ENCODE data around the gene SETD5. TPM values are rescaled to one million over a fixed set of nuclear protein-coding genes. Genes with fewer than 3 reads are reported as not detected.

Gene SETD5
- total RNA-seq, 1 donor from 2014 or later: 198 TPM

DNA sequence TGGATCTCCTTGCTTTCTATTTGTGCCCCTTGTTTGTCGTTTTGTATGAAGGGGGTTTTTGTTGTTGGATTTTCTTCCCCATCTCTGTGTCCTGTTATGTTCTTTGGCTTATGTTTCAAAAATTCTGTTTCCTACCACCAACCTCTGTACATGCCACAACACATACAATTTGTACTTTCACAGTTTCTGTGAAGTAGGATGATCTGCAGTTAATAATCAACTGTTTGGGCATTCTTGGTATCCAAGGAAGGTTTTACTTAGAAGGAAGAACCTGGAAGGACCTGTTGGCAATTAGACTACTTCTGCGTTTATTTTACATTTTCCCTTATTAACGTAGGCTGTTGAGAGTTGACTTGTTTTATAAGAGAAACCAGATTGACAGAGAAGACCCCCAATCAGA, 8.3 kb downstream of the SETD5 start:
- Mint-ChIP-seq H3K4me3 (no peak overlapping the region), H3K4me1 (peaks cover 39% of the 10 kb centered on the region), H3K36me3 (peaks cover 33% of the 10 kb centered on the region), H3K27ac (no peak overlapping the region), H3K27me3 (ENCODE audit: insufficient read depth, low read depth) (peaks cover 3% of the 10 kb centered on the region), H3K9me3 (peaks cover 33% of the 10 kb centered on the region)
- Histone ChIP-seq H3K4me3 (no peak overlapping the region), H2AFZ (replicated peaks) (no peak overlapping the region), H3K27ac (peak overlapping the region; percentile 13), H3K4me2 (peak overlapping the region; percentile 99), H4K20me1 (ENCODE audit: low read depth) (peaks cover 89% of the 10 kb centered on the region), H3K9me3 (ENCODE audit: low read depth) (no peaks in the 10 kb centered on the region), H3K27me3 (no peaks in the 10 kb centered on the region), H3K9ac (no peak overlapping the region), H3K79me2 (ENCODE audit: low read depth) (peaks cover 100% of the 10 kb centered on the region), H3F3A (ENCODE audit: low read depth) (peaks cover 52% of the 10 kb centered on the region), H3K4me1 (peaks cover 46% of the 10 kb centered on the region), H3K36me3 (peaks cover 19% of the 10 kb centered on the region)
- TF ChIP-seq EZH2 (IDR thresholded peaks at IDR 0.05): no peak
- TF ChIP-seq, protein P1, sequence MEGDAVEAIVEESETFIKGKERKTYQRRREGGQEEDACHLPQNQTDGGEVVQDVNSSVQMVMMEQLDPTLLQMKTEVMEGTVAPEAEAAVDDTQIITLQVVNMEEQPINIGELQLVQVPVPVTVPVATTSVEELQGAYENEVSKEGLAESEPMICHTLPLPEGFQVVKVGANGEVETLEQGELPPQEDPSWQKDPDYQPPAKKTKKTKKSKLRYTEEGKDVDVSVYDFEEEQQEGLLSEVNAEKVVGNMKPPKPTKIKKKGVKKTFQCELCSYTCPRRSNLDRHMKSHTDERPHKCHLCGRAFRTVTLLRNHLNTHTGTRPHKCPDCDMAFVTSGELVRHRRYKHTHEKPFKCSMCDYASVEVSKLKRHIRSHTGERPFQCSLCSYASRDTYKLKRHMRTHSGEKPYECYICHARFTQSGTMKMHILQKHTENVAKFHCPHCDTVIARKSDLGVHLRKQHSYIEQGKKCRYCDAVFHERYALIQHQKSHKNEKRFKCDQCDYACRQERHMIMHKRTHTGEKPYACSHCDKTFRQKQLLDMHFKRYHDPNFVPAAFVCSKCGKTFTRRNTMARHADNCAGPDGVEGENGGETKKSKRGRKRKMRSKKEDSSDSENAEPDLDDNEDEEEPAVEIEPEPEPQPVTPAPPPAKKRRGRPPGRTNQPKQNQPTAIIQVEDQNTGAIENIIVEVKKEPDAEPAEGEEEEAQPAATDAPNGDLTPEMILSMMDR (IDR thresholded peaks at IDR 0.05): no peak
- TF ChIP-seq EZH2phosphoT487 (IDR thresholded peaks at IDR 0.05): no peak
- no peak for DNase-seq (ENCODE audit: low spot score)

DNA sequence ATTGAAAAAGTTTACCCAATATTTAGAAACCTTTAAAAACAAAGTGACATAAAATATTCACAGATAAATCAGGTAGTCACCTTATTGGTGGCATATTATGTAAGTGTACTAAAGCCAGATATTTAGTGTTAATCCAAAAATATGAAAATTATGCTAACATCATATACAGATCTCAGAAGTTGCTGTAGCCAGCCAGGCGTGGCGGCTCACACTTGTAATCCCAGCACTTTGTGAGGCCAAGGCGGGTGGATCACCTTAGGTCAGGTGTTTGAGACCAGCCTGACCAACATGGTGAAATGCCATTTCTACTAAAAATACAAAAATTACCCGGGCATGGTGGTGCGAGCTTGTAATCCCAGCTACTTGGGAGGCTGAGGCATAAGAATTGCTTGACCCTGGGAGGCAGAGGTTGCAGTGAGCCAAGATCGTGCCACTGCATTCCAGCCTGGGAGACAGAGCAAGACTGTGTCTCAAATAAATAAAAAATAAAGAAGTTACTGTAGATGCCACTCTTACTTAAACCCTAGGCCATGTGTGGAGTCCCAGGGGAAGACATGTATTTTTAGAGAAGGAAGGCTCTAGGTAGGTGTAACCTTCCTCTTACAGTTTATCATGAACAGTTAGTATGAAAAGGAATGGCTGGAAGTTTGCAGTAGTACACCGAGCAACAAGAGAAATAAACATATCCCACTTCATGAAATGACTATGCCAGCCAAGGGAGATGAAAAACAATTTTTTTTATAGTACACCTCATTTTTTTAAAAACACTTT, 9.6 kb downstream of the SETD5 start:
- H3K27me3 ChIP-seq: no peaks in the 10 kb centered on the region
- no peak overlapping the region for H3K9ac ChIP-seq
- peaks cover 100% of the 10 kb centered on the region for H3K79me2 ChIP-seq (ENCODE audit: low read depth)
- no peaks in the 10 kb centered on the region for H3K9me3 ChIP-seq (ENCODE audit: low read depth)
- peaks cover 89% of the 10 kb centered on the region for H4K20me1 ChIP-seq (ENCODE audit: low read depth)
- H3K27ac Mint-ChIP-seq: no peak overlapping the region
- H3K4me2 ChIP-seq: no peak overlapping the region
- no peak overlapping the region for H3K4me3 Mint-ChIP-seq
- H3K27ac ChIP-seq: no peak overlapping the region
- H3K4me1 ChIP-seq: peaks cover 34% of the 10 kb centered on the region
- H3K9me3 Mint-ChIP-seq: peaks cover 35% of the 10 kb centered on the region
- H3K4me1 Mint-ChIP-seq: peaks cover 28% of the 10 kb centered on the region
- peaks cover 35% of the 10 kb centered on the region for H3K36me3 Mint-ChIP-seq
- peaks cover 42% of the 10 kb centered on the region for H3F3A ChIP-seq (ENCODE audit: low read depth)
- no peak overlapping the region for H2AFZ ChIP-seq (replicated peaks)
- peaks cover 19% of the 10 kb centered on the region for H3K36me3 ChIP-seq
- TF ChIP-seq EZH2phosphoT487 (IDR thresholded peaks at IDR 0.05) (no peak), EZH2 (IDR thresholded peaks at IDR 0.05) (no peak)
- TF ChIP-seq, protein P1 (IDR thresholded peaks at IDR 0.05): no peak
- no peak overlapping the region for H3K4me3 ChIP-seq
- peaks cover 5% of the 10 kb centered on the region for H3K27me3 Mint-ChIP-seq (ENCODE audit: insufficient read depth, low read depth)
- no peak for DNase-seq (ENCODE audit: low spot score)

DNA sequence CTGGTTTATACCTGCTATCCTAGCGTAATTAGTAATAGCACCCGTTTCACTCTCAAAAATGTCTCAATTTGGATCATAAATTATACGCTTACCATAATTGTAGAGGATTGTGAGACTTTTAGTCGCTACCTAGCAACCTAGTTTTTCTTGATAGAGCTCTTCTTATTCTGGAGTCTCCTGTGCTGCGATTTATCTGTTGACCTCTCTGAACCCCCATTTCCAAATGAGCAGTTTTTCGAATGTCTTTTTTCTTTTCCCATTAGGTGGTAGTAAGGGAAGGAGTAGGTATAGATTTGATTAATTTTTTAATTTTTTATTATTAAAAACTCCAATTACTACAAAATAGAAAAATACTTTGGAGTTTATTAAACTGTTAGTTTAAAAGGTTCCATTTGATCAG, 10.6 kb downstream of the SETD5 start:
- H3K79me2 ChIP-seq (ENCODE audit: low read depth): peaks cover 100% of the 10 kb centered on the region
- Mint-ChIP-seq H3K4me1 (peaks cover 18% of the 10 kb centered on the region), H3K9me3 (peaks cover 36% of the 10 kb centered on the region), H3K36me3 (peaks cover 40% of the 10 kb centered on the region), H3K27me3 (ENCODE audit: insufficient read depth, low read depth) (peaks cover 5% of the 10 kb centered on the region), H3K27ac (no peak overlapping the region), H3K4me3 (no peak overlapping the region)
- H3F3A ChIP-seq (ENCODE audit: low read depth): peaks cover 31% of the 10 kb centered on the region
- H3K27ac ChIP-seq: no peak overlapping the region
- H3K9me3 ChIP-seq (ENCODE audit: low read depth): no peaks in the 10 kb centered on the region
- H3K9ac ChIP-seq: no peak overlapping the region
- peaks cover 89% of the 10 kb centered on the region for H4K20me1 ChIP-seq (ENCODE audit: low read depth)
- H3K27me3 ChIP-seq: no peaks in the 10 kb centered on the region
- no peak overlapping the region for H3K4me2 ChIP-seq
- no peak overlapping the region for H2AFZ ChIP-seq (replicated peaks)
- peaks cover 19% of the 10 kb centered on the region for H3K36me3 ChIP-seq
- H3K4me1 ChIP-seq: peaks cover 26% of the 10 kb centered on the region
- no peak for TF ChIP-seq EZH2 (IDR thresholded peaks at IDR 0.05)
- no peak for TF ChIP-seq EZH2phosphoT487 (IDR thresholded peaks at IDR 0.05)
- no peak for DNase-seq (ENCODE audit: low spot score)
- H3K4me3 ChIP-seq: no peak overlapping the region

DNA sequence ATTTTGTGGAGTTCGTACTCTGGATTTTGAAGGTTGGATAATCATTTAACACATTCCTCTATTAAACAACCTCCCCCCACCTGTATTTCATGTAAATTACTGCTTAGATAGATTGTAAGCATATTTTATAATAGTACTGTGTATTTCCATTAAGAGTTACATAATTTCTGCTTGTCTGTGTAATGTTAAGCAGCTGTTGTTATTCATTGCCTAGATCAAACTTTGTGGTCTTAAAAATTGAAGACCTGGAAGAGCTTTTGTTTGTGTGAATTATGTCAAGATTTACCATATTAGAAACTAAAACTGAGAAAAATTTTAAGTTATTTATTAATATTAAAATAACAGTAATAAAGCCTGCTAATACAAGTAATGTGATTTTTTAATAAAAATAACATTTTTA, 11.1 kb downstream of the SETD5 start:
- DNase-seq (ENCODE audit: low spot score): no peak
- no peaks in the 10 kb centered on the region for H3K9me3 ChIP-seq (ENCODE audit: low read depth)
- Mint-ChIP-seq H3K27me3 (ENCODE audit: insufficient read depth, low read depth) (peaks cover 5% of the 10 kb centered on the region), H3K4me1 (peaks cover 13% of the 10 kb centered on the region), H3K9me3 (peaks cover 39% of the 10 kb centered on the region), H3K4me3 (no peak overlapping the region), H3K27ac (no peak overlapping the region), H3K36me3 (peaks cover 44% of the 10 kb centered on the region)
- no peak overlapping the region for H3K27ac ChIP-seq
- H2AFZ ChIP-seq (replicated peaks): no peak overlapping the region
- H3K36me3 ChIP-seq: peaks cover 19% of the 10 kb centered on the region
- TF ChIP-seq, protein P1 (IDR thresholded peaks at IDR 0.05): no peak
- no peak for TF ChIP-seq EZH2phosphoT487 (IDR thresholded peaks at IDR 0.05)
- TF ChIP-seq EZH2 (IDR thresholded peaks at IDR 0.05): no peak
- H3K4me1 ChIP-seq: peaks cover 21% of the 10 kb centered on the region
- no peaks in the 10 kb centered on the region for H3K27me3 ChIP-seq
- H3F3A ChIP-seq (ENCODE audit: low read depth): peaks cover 26% of the 10 kb centered on the region
- H4K20me1 ChIP-seq (ENCODE audit: low read depth): peaks cover 89% of the 10 kb centered on the region
- no peak overlapping the region for H3K4me3 ChIP-seq
- H3K4me2 ChIP-seq: no peak overlapping the region
- no peak overlapping the region for H3K9ac ChIP-seq
- peaks cover 100% of the 10 kb centered on the region for H3K79me2 ChIP-seq (ENCODE audit: low read depth)

Measured in neural progenitor cell (in vitro differentiated cells).